ENCODE measurements around the gene SRC. TPM values are rescaled to one million over a fixed set of nuclear protein-coding genes. Genes with fewer than 3 reads are reported as not detected.

Gene SRC
- polyA plus RNA-seq, 1 experiment, result 13.9 TPM

GRCh38 chr20:37330316-37330715 lies 15.6 kb upstream of the SRC start:
- H3K27ac ChIP-seq (ENCODE audit: low read depth, low read length), result no peak overlapping the region
- H3K9me3 ChIP-seq (ENCODE audit: control insufficient read depth, insufficient read depth, low read length), result no peaks in the 10 kb centered on the region
- DNase-seq (ENCODE audit: low read depth, low spot score), result no peak
- TF ChIP-seq CTCF (IDR thresholded peaks at IDR 0.05; ENCODE audit: low read depth, low read length), result no peak
- H3K27me3 ChIP-seq (ENCODE audit: control insufficient read depth, insufficient read depth, low read length), result no peaks in the 10 kb centered on the region
- no peak overlapping the region for H3K4me3 ChIP-seq (ENCODE audit: low read depth, low read length)
- POLR2A ChIA-PET, result no interaction called here
- CTCF ChIA-PET, result no interaction called here

GRCh38 chr20:37331060-37331857 lies 14.7 kb upstream of the SRC start:
- Histone ChIP-seq H3K27ac (ENCODE audit: low read depth, low read length) (no peak overlapping the region), H3K4me3 (ENCODE audit: low read depth, low read length) (no peak overlapping the region), H3K27me3 (ENCODE audit: control insufficient read depth, insufficient read depth, low read length) (no peaks in the 10 kb centered on the region), H3K9me3 (ENCODE audit: control insufficient read depth, insufficient read depth, low read length) (no peaks in the 10 kb centered on the region)
- POLR2A ChIA-PET, result no interaction called here
- TF ChIP-seq CTCF (IDR thresholded peaks at IDR 0.05; ENCODE audit: low read depth, low read length), result no peak
- CTCF ChIA-PET, result no interaction called here
- DNase-seq (ENCODE audit: low read depth, low spot score), result no peak

GRCh38 chr20:37333130-37333847 lies 12.7 kb upstream of the SRC start:
- CTCF ChIA-PET, result no interaction called here

GRCh38 chr20:37333848-37334318 lies 12.1 kb upstream of the SRC start:
- no peak for TF ChIP-seq CTCF (IDR thresholded peaks at IDR 0.05; ENCODE audit: low read depth, low read length)
- DNase-seq (ENCODE audit: low read depth, low spot score), result no peak
- Histone ChIP-seq H3K4me3 (ENCODE audit: low read depth, low read length) (no peak overlapping the region), H3K9me3 (ENCODE audit: control insufficient read depth, insufficient read depth, low read length) (no peaks in the 10 kb centered on the region), H3K27me3 (ENCODE audit: control insufficient read depth, insufficient read depth, low read length) (no peaks in the 10 kb centered on the region), H3K27ac (ENCODE audit: low read depth, low read length) (no peak overlapping the region)
- ChIA-PET CTCF (no interaction called here), POLR2A (no interaction called here)

More at GRCh38 chr20:37333130-37333847, 12.7 kb upstream of the SRC start:
- no peaks in the 10 kb centered on the region for H3K27me3 ChIP-seq (ENCODE audit: control insufficient read depth, insufficient read depth, low read length)
- no peak for DNase-seq (ENCODE audit: low read depth, low spot score)
- no peak overlapping the region for H3K4me3 ChIP-seq (ENCODE audit: low read depth, low read length)
- no peak overlapping the region for H3K27ac ChIP-seq (ENCODE audit: low read depth, low read length)
- POLR2A ChIA-PET, result no interaction called here
- no peak for TF ChIP-seq CTCF (IDR thresholded peaks at IDR 0.05; ENCODE audit: low read depth, low read length)
- H3K9me3 ChIP-seq (ENCODE audit: control insufficient read depth, insufficient read depth, low read length), result no peaks in the 10 kb centered on the region

- TF ChIP-seq CTCF (IDR thresholded peaks at IDR 0.05; ENCODE audit: low read depth, low read length), result no peak
- DNase-seq (ENCODE audit: low read depth, low spot score), result no peak
- H3K27ac ChIP-seq (ENCODE audit: low read depth, low read length), result no peak overlapping the region
- ChIA-PET POLR2A (no interaction called here), CTCF (no interaction called here)
- H3K27me3 ChIP-seq (ENCODE audit: control insufficient read depth, insufficient read depth, low read length), result no peaks in the 10 kb centered on the region
- no peaks in the 10 kb centered on the region for H3K9me3 ChIP-seq (ENCODE audit: control insufficient read depth, insufficient read depth, low read length)
- H3K4me3 ChIP-seq (ENCODE audit: low read depth, low read length), result no peak overlapping the region
Measured at GRCh38 chr20:37334450-37334849, 11.5 kb upstream of the SRC start.

Data from AG04450 (cell line).